NCI-H1092 treated with DMSO at 0.1 percent for 48 hours (cell line): Measurements from ENCODE around the gene STIM1.
A peak's percentile ranks its signal among the peaks of the same experiment; 100 is the strongest.
"Not testable (repeated sequence)": the region's sequence is repeated elsewhere in the genome, so short reads cannot be mapped to it uniquely, and the experiment has no call there.

Source experiments
- DNase-seq: peaks from one replicate; lab custom pipeline; 2025; lab: John Stamatoyannopoulos, UW

The STIM1 gene

DNA sequence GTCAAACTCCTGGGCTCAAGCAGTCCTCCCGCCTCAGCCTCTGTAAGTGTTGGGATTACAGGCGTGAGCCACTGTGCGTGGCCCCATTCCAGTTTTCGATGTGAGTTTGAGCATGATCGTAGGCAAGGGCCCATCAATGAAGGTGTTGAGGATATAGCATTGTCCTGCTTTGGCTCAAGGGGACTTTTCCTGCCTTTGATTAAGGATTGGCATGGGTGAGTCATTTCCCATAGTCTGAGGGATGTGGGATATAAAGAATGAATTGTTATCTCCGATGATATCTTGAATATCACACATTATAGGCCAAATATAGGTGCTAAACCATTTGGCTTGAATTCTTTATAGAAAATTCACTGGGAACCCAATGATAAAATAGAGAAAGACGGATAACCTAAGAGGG, 30.4 kb downstream of the STIM1 start:
- DNase-seq, result no peak

DNA sequence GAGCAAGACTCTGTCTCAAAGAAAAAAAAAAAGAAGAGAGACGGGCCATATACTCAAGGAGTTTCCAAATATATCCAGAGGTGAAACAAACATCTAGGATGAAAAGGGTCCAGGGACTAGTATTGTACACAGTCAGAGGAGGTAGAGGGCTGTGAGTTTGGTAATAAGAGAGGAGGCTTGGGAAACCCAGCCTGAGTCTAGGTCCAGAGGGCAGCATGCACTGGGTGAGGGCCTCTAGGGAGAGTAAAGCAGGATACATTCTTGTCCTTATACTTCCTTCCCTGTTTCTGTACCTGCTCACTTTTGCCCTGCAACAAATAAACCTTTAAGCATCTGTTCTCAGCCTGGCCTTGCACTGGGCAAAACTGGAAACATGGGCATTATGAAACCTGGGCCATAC, 31.5 kb downstream of the STIM1 start:
- DNase-seq, result no peak

DNA sequence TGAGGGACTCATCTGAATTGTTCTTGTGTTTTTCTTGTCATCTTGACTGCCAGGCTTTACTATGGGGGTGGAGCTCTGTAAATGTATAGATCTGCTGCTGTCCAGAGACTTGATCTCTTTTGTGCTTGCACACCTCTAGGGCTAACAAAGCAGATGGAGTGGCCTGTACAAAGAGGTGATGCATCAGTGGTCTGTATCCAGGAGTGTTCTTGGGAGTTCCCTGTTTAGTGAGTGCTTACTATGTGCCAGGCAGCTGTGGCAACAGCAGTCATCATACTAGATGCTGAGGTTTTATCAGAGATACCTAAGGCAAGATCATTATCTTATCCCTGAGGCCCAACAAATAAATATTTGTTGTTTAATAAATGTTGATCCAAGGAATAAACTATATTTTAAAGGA, 33.4 kb downstream of the STIM1 start:
- no peak for DNase-seq

DNA sequence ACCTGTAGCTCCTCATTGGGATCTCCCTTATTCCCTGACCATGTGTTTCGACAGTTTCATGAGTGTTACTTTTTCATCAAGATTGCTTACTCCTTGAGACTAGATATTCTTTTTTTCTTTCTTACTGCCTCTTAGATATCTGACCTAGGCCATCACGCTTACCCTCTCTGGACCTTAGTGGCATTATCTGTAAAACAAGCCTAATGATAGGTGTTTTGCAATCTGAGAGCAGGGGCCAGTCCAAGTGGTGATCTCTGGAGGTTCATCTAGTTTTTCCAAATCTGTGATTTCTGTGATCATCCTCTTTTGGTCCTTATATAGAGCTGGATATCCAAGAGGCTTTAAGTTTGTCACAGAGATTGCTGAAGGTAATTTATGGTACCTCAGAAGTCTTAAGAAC, 34.5 kb downstream of the STIM1 start:
- DNase-seq, result no peak

DNA sequence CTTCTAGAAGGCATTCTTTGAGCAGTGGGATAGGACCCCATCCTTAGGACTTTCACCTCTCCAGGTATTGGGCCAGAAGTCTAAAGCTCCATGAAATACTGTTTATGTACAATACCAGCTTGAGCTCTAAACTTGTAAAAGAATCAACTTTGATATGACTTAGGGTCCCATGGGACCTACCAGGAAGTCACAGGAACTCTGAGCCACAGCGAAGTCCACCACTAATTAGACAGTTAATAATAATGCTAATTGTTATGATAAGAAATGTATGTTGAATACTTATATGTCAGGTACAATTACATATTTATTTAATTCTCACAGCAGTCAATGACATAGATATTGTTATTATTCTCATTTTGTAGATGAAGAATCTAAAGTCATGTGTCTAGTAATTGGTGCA, 35.3 kb downstream of the STIM1 start:
- no peak for DNase-seq

DNA sequence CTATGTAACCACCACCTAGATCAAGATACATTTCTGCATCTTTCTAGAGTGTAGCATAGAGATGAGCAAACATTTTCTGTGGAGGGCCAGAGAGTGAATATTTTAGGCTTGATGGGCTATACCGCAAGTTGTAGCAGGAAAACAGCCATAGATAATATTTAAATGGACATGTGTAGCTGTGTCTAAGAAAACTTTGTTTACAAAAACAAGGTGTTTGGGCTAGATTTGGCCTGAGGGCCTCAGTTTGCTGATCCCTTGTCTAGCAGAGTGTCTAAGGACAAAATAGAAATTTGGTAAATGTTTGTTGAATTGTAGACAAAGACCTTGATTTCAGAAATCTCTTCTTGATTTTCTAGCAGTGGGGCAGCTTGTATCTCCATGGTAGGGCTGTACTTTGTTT, 36.3 kb downstream of the STIM1 start:
- DNase-seq, result no peak

DNA sequence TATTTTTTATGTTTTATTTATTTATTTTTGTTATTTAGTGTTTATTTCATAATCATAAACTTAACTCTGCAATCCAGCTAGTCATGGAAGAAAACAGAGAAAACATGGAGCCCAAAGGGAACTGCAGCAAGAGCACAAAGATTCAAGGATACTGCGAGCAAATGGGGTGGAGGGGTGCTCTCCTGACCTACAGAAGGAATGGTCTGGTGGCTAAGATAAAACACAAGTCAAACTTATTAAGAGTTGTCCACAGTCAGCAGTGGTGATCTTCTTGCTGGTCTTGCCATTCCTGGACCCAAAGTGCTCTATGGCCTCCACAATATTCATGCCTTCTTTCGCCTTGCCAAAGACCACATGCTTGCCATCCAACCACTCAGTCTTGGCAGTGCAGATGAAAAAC, 36.7 kb downstream of the STIM1 start:
- DNase-seq, result no peak

DNA sequence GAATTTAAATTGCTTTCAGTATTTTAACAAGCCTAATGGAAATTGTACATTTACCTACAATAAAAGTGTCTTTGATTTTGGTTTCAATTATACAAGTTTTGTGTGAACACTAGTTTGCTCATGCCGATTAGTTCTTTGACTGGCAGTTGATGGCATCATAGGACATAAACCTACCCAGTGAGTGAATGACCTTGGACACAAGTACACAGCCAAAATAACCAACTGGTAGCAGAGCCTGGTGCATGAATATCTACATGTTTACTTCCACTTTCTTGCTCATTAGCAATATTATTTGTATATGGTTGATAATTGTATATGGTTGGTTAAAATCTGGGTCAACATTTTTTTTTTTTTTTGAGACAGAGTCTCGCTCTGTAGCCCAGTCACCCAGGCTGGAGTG, 37.8 kb downstream of the STIM1 start:
- peak; percentile 52 for DNase-seq

DNA sequence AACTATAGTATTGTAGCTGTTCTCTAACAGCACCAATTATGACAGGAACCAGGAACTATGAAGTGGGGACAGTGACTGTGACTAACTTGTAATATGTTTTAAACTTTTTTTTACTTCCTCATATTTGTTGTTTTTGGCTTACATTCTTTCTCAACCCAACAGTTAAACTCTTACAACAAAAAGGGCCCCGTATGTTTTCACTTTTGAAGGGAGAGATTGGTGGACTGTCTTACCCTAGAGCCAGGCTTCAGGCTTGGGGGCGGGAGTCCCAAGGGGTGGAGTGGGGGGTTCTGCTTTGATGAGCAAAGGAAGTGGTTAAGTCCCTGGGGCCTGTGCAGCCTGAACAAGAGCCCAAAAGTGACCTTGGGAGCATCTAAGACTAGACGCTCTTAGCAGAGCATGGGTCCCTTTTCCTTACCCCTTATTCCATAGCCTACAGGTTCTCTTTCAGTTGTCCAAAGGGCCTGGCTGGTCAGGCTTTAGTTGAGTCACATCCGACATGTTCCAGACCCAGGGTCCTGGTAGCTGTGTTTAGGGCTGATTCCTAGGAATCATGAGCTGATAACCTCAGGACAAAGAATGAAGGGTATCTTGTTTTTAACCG, 38.8 kb downstream of the STIM1 start:
- no peak for DNase-seq

DNA sequence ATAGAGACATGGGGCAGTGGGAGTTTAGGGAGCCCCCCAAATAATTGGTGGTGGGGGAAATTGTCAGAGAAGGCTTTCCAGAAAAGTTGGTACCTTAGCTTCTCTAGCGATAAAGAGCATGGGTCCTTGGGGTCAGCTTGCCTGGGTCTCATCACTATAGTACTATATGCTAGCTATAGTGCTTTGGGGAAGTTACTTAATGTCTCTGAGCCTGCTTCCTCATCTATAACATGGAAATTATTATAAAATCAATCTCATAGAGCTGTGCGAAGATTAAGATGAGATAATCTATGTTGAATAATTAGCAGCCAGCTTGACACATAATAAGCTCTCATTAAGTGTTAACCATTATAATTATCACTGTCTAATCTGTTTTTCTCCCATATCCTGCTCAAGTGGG, 41.2 kb downstream of the STIM1 start:
- DNase-seq, result no peak

DNA sequence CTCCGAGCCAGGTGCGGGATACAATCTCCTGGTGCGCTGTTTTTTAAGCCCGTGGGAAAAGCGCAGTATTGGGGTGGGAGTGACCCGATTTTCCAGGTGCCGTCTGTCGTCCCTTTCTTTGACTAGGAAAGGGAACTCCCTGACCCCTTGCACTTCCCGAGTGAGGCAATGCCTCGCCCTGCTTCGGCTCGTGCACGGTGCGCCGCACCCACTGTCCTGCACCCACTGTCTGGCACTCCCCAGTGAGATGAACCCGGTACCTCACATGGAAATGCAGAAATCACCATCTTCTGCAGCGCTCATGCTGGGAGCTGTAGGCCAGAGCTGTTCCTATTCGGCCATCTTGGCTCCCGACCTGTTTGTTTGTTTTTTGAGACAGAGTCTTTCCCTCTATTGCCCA, 44.8 kb downstream of the STIM1 start:
- not testable (repeated sequence) for DNase-seq

DNA sequence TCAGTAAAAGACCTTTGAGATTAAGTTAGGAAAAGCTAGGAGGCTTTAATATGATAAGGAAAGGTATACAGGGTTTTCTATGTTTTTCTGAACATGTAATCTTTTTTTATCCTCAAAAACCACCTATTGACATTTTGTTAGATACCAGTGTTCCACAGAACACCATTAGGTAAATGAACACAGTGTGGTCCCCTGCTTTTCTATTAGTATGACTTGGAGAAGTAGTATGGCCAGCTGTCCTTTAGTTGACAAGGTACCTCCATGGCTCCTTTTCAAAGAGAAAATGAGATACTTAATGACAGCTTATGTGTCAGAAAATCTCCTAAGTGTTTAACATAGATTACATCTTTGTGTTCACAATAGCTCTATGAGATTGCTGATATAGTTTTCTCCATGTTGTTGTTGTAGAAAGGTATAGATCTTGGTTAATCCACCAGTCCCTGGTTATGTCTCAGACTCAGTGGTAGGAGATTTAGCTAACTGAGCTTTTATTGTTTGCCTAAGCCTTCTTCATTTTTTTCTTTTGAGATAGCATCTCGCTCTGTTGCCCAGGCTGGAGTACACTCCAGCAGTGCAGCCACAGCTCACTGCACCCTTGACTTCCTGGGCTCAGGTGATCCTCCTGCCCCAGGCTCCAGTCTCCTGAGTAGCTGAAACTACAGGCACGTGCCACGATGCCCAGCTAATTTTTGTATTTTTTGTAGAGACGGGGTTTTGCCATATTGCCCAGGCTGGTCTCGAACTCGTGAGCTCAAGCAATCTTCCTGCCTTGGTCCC, 46.0 kb downstream of the STIM1 start:
- no peak for DNase-seq

DNA sequence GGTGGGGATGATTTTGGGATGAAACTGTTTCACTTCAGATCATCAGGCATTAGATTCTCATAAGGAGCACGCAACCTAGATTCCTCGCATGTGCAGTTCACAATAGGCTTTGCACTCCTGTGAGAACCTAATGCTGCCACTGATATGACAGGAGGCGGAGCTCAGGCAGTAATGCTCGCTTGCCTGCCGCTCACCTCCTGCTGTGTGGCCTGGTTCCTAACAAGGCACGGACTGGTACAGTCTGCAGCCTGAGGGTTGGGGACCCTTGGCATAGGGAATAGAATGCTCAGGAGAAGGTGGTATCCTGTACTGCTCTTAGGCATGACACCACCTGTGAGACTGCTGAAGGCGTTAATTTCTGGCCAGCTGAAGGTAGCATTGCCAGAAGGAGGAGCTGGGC, 47.0 kb downstream of the STIM1 start:
- no peak for DNase-seq

DNA sequence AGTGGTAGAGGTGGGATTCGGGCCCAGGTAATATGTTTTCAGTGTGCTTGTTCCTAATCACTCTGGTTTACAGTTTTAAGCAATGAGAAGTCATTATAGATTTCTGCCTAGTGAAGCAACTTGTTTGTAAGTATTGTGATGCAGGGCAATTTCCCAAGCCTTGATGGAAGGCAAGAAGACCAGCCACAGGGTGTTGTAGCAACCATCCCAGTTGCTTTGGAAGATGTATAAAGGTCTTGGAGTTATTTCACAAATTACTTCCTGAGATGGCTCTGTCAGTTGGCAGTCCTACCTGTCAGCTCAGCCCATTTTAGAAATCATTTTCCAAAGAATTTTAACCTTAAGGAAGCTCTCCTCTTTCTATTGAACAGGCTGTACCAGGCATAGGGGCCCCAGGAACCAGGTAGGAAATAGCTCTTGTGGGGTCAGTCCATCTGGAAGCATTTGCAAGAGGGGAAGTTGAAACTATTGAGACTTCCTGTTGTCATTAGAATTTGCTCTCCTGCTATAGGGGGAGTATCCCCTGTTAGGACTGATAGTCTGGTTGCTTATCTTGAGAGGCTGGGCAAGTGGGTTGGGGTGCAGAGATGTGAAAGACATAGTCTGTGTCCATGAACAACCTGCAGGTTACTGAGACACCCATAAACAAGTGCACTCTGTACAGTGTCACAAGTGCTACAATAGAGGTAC, 47.9 kb downstream of the STIM1 start:
- DNase-seq, result no peak

DNA sequence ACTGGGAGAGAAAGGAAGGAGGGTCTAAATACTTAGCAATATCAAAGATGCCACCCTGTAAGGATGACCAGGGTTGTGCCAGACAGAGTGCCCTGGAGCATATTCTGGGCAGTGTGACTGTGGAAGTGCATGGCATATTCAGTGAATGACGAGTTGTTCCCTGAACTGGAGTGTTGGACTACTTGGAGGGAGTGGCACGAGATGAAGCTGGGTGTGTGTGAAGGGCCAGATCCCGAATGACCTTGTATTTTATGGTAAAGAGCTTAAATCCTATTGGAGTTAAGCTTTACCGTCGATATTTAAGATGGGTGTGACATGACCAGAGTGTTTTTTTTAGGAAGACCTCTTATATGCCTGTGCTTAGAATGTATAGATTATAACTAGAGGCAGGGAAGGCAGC, 48.8 kb downstream of the STIM1 start:
- DNase-seq, result no peak

DNA sequence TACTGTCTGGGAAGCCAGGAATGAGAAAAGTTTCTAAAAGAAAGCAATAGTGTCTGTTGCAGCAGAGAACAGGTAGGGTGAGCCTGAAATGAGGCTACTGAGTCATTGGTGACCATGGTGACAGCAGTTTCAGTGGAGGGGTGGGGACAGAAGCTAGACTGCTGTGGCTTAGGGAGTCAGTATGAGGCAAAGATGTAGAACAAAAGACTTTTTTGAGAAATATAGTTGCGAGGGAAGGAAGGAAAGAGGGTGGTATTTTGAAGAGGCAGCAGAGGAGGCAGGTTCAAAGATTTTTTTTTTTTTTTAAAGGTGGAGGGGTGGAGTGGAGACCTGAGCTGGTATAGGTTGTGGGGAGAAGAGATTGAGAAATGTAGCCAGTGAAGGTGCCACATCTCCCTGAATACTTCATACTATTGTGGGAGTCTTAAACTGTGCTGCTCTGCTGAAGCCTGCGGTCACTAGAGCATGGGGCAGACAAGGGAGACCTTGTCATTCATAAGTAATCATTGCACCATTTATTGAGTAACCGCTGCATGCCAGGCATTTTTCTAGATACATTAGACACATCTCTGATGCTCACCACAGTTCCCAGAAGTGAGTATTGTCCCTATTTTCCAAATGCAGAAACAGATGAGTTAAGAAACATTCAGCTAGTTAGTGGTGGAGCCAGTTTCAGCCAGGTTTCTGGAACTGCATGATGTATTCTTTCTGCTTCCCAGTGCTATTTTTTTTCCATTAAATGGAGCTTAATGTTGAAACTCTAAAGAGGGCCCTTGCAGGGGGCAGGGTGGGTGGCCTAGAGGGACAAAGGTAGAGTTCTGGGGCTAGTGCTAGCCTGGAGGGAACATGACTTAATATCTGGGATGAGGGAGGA, 49.9 kb downstream of the STIM1 start:
- no peak for DNase-seq

DNA sequence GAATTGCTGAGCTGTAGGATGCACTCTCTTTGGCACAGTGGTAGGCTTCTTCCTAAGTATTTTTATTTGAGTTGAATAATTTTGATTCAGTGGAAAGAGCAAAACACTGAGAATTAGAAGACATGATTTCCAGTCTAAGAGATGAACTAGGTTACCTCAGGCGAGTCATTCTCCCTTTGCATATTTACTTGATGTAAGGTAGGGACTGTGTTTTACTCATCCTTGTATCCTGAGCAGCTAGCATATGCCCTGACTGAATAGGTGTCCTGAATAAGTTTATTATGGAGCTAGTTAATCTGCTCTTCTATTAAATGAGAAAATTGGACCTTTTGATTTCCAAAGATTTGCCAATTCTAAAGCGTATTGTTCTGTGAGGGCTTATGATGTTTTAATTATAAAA, 50.7 kb downstream of the STIM1 start:
- DNase-seq, result no peak

DNA sequence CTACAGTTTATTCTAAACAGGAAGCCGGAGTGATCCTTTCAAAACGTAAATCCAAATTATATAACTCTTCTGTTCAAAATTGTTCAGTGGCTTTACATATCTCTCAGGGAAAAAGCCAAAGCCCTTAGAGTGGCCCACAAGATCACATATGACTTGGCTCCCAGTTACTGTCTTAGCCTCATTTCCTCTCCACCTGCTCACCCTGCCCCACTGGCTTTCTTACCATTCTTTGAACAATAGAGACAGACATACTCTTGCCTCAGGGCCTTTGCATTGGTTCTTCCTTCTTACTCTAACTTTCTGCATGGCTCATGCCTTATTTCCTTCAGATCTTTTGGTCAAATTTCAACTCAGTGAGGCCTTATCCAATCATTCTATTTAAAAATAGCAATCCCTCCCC, 52.1 kb downstream of the STIM1 start:
- no peak for DNase-seq

DNA sequence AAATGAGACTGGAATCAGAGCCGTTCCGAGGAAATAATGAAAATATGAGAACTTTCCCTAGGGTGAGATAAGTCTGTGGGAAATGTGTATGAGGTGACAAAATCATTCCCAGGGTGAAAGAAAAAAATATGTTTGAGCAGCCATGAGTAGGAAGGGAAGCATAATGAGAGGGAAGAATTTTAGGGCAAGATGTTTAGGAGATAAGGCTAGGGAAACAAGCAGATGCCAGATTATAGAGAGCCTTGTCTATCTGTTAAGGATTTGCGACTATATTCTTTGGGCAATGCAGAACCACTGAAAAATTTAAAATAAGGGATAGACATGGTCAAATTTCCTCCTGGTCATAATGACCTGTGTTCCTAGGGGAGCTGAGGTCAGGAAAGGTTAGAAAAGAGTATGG, 54.4 kb downstream of the STIM1 start:
- DNase-seq, result no peak

DNA sequence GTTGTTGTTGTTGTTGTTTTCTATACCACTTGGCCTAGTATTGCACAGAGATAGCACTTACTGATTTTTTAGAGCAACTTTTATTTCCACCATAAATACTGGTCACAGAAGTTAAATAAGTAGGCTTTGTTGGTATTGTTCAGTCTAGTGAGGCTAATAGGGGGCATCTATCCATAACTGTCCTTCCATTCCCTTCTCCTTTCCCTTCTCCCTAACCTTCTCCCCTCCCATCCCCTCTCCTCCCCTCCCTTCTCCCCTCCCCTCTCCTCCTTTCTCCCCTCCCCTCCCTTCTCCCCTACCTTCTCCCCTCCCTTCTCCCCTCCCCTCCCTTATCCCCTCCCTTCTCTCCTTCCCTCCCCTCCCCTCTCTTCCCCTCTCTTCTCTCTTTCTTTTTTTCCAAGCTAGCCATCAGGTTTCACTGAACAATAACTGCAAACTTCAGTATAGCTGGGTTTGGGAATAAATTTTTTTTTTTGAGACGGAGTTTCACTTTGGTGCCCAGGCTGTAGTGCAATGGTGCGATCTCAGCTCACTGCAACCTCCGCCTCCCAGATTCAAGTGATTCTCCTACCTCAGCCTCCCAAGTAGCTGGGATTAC, 56.5 kb downstream of the STIM1 start:
- no peak for DNase-seq

DNA sequence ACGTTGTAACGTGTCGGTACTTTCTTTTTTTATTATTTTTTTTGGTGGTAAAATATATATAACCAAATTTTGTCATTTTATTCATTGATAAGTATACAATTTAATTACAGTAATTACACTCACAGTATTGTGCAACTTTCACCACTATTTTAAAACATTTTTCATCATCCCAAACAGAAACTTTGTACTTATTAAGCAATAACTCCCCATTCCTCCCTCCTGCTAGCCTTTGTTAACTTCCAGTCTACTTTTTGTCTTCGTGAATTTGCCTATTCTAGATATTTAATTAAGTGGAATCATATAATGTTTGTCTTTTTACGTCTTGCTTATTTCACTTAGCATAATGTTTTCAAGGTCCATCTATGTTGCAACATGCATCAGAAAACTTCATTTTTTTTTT, 58.5 kb downstream of the STIM1 start:
- DNase-seq, result no peak

DNA sequence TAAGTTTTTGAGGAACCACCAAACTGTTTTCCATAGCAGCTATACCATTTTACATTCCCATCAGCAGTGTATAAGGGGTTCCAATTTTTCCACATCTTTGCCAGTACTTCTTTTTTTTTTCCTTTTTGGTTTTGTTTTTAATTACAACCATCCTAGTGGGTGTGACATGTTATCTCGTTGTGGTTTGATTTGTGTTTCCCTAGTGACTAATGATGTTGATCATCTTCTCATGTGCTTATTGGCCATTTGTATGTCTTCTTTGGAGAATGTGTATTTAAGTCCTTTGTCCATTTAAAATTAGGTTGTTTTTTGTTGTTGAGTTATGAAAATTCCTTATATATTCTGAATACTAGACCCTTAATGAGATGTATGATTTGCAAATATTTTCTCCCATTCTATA, 59.3 kb downstream of the STIM1 start:
- no peak for DNase-seq
